Measurements from ENCODE around the gene CHRNA9. TPM values are rescaled to one million over a fixed set of nuclear protein-coding genes. Genes with fewer than 3 reads are reported as not detected.

CHRNA9 gene
- total RNA-seq, 1 donor from 2014 or later, result not detected

DNA sequence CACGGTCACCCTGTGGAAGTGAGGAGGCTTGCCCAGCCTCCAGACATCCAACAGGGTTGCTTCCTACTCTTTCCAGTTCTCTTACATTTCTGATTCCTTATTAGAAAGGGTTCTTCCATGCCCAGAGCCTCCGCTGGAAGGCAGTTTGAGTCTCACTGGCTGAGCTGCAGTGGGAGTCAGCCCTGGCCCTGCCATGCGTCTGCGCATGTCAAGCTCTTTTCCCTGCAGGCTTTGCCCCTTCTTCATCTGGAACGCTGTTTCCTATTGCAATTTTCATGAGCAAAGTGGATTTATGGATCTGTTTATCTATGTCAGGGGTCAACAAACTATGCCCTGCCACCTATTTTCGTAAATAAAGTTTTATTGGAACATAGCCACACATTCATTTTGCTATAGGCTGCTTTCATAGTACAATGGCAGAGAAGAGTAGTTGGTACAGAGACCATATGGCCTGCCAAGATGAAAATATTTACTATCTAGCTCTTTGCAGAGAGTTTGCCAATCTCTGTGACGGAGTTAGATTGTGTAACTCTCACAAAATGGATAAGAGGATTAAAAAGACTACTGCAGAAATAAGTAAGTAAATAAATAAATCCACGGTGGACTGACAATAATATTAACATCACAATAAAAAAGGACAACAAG is 3.9 kb upstream of the CHRNA9 start:
- no peak overlapping the region for H3K4me3 Mint-ChIP-seq (ENCODE audit: low read depth)
- no peak for DNase-seq (ENCODE audit: low spot score)
- no peaks in the 10 kb centered on the region for H3K36me3 Mint-ChIP-seq (ENCODE audit: low read depth)
- H3K27me3 Mint-ChIP-seq (ENCODE audit: low read depth), result peaks cover 24% of the 10 kb centered on the region
- peaks cover 8% of the 10 kb centered on the region for H3K4me1 Mint-ChIP-seq (ENCODE audit: low read depth)
- intact Hi-C loops (cut with micrococcal nuclease), result no loop called here
- H3K27ac Mint-ChIP-seq, result no peak overlapping the region
- no peaks in the 10 kb centered on the region for H3K9me3 Mint-ChIP-seq

DNA sequence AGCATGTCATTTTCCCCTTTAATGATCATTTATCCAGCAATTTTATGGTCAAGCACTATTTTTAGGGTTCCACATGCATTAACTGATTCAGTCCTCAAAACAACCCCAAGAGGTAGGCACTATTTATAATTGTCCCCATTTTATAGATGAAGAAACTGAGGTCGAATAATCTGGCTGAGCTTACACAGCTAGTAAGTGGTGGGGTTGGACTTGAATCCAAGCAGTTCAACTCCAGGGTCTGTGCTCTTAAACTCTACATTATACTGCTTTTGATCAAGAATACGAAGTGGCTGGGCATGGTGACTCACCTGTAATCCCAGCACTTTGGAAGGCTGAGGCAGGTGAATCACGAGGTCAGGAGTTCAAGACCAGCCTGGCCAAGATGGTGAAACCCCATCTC is 3.2 kb upstream of the CHRNA9 start:
- peaks cover 9% of the 10 kb centered on the region for H3K4me1 Mint-ChIP-seq (ENCODE audit: low read depth)
- H3K9me3 Mint-ChIP-seq, result no peaks in the 10 kb centered on the region
- intact Hi-C loops (cut with micrococcal nuclease), result no loop called here
- H3K27me3 Mint-ChIP-seq (ENCODE audit: low read depth), result peaks cover 24% of the 10 kb centered on the region
- H3K27ac Mint-ChIP-seq, result no peak overlapping the region
- no peaks in the 10 kb centered on the region for H3K36me3 Mint-ChIP-seq (ENCODE audit: low read depth)
- H3K4me3 Mint-ChIP-seq (ENCODE audit: low read depth), result no peak overlapping the region
- DNase-seq (ENCODE audit: low spot score), result no peak

DNA sequence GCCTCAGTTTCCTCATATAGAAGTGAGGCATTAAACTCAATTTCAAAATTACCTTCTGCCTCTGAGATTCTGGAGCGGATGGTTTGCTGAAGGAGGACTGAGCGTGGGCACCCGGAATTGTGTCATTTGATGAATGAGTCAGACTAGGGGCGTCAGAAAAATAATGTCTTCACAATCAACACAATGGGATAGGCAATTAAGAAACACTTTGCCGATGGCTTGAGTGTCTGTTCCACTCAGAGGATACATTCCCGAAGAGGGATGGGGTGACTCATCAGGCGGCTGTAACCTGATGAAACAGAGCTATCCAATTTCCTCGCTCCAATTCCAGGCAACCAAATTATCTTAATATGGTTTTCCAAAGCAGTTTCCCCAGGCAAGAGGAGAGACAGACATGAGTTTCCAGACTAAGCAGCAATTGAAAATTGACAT is 1.2 kb upstream of the CHRNA9 start:
- no peaks in the 10 kb centered on the region for H3K9me3 Mint-ChIP-seq
- intact Hi-C loops (cut with micrococcal nuclease), result no loop called here
- no peak overlapping the region for H3K4me3 Mint-ChIP-seq (ENCODE audit: low read depth)
- H3K36me3 Mint-ChIP-seq (ENCODE audit: low read depth), result no peaks in the 10 kb centered on the region
- H3K27ac Mint-ChIP-seq, result no peak overlapping the region
- H3K4me1 Mint-ChIP-seq (ENCODE audit: low read depth), result peaks cover 6% of the 10 kb centered on the region
- peaks cover 19% of the 10 kb centered on the region for H3K27me3 Mint-ChIP-seq (ENCODE audit: low read depth)
- no peak for DNase-seq (ENCODE audit: low spot score)

- no peak for DNase-seq (ENCODE audit: low spot score)
- intact Hi-C loops (cut with micrococcal nuclease), result no loop called here
- Mint-ChIP-seq H3K4me3 (ENCODE audit: low read depth) (no peak overlapping the region), H3K4me1 (ENCODE audit: low read depth) (peaks cover 13% of the 10 kb centered on the region), H3K27ac (no peak overlapping the region), H3K36me3 (ENCODE audit: low read depth) (no peaks in the 10 kb centered on the region), H3K27me3 (ENCODE audit: low read depth) (peaks cover 19% of the 10 kb centered on the region), H3K9me3 (no peaks in the 10 kb centered on the region)
Observed at GRCh38 chr4:40335525-40335894, 377 bp downstream of the CHRNA9 start.

- Mint-ChIP-seq H3K36me3 (ENCODE audit: low read depth) (no peaks in the 10 kb centered on the region), H3K9me3 (peaks cover 2% of the 10 kb centered on the region), H3K27me3 (ENCODE audit: low read depth) (peaks cover 17% of the 10 kb centered on the region), H3K4me3 (ENCODE audit: low read depth) (no peak overlapping the region), H3K27ac (no peak overlapping the region), H3K4me1 (ENCODE audit: low read depth) (peaks cover 14% of the 10 kb centered on the region)
- intact Hi-C loops (cut with micrococcal nuclease), result no loop called here
- DNase-seq (ENCODE audit: low spot score), result no peak
Observed at GRCh38 chr4:40337051-40337450, 1.9 kb downstream of the CHRNA9 start.

DNA sequence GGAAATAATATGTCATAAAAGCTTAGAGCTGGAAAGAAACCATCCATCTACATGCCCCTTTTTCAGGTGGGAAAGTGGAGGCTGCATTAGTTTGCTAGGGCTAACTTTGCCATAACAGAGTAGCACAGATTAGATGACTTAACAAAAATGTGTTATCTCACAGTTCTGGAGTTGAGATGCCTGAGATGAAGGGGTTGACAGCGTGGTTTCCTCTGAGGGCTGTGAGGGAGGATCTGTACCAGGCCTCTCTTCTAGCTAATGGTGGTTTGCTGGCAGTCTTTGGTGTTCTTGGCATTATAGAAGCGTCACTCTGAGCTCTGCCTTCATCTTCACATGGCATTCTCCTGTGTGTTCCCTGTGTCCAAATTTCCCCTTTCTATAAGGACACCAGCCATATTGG is 2.4 kb downstream of the CHRNA9 start:
- no peak for DNase-seq (ENCODE audit: low spot score)
- Mint-ChIP-seq H3K4me1 (ENCODE audit: low read depth) (peaks cover 14% of the 10 kb centered on the region), H3K9me3 (peaks cover 6% of the 10 kb centered on the region), H3K27ac (no peak overlapping the region), H3K36me3 (ENCODE audit: low read depth) (no peaks in the 10 kb centered on the region), H3K27me3 (ENCODE audit: low read depth) (peaks cover 20% of the 10 kb centered on the region), H3K4me3 (ENCODE audit: low read depth) (no peak overlapping the region)
- intact Hi-C loops (cut with micrococcal nuclease), result no loop called here

DNA sequence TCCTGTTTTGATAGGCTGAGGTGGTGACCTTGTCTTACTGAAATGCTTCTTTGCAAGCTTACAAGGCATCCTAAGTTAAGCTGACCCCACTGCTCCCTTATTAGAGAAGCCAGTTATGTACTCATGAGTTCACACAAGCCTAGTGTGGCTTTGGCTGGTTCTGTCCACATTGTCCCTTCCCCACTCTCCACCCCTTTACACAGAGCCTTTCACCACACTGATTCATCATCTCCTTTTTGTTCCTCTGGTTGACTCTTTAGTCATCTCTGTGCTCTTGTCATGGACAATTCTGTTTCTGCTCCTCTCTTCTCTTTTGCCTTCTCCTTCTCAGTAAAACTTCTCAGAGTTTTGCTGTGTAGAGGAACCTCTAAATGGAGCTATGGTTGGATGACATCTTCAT is 4.9 kb downstream of the CHRNA9 start:
- Mint-ChIP-seq H3K4me3 (ENCODE audit: low read depth) (no peak overlapping the region), H3K27me3 (ENCODE audit: low read depth) (peaks cover 13% of the 10 kb centered on the region), H3K27ac (peak overlapping the region; percentile 43), H3K36me3 (ENCODE audit: low read depth) (no peaks in the 10 kb centered on the region), H3K9me3 (peaks cover 20% of the 10 kb centered on the region), H3K4me1 (ENCODE audit: low read depth) (peaks cover 14% of the 10 kb centered on the region)
- intact Hi-C loops (cut with micrococcal nuclease), result no loop called here
- no peak for DNase-seq (ENCODE audit: low spot score)

- Mint-ChIP-seq H3K27me3 (ENCODE audit: low read depth) (peaks cover 4% of the 10 kb centered on the region), H3K9me3 (peaks cover 15% of the 10 kb centered on the region), H3K4me3 (ENCODE audit: low read depth) (no peak overlapping the region), H3K4me1 (ENCODE audit: low read depth) (peaks cover 10% of the 10 kb centered on the region), H3K36me3 (ENCODE audit: low read depth) (no peaks in the 10 kb centered on the region), H3K27ac (no peak overlapping the region)
- DNase-seq (ENCODE audit: low spot score), result no peak
- intact Hi-C loops (cut with micrococcal nuclease), result no loop called here
Observed at GRCh38 chr4:40347472-40347871, 12.3 kb downstream of the CHRNA9 start.

GRCh38 chr4:40348000-40348399 is 12.9 kb downstream of the CHRNA9 start:
- DNase-seq (ENCODE audit: low spot score), result no peak
- peaks cover 9% of the 10 kb centered on the region for H3K9me3 Mint-ChIP-seq
- H3K4me1 Mint-ChIP-seq (ENCODE audit: low read depth), result peaks cover 10% of the 10 kb centered on the region
- no peak overlapping the region for H3K4me3 Mint-ChIP-seq (ENCODE audit: low read depth)
- intact Hi-C loops (cut with micrococcal nuclease), result no loop called here
- peaks cover 1% of the 10 kb centered on the region for H3K27me3 Mint-ChIP-seq (ENCODE audit: low read depth)
- H3K27ac Mint-ChIP-seq, result no peak overlapping the region
- H3K36me3 Mint-ChIP-seq (ENCODE audit: low read depth), result no peaks in the 10 kb centered on the region

- H3K4me3 Mint-ChIP-seq (ENCODE audit: low read depth), result no peak overlapping the region
- H3K36me3 Mint-ChIP-seq (ENCODE audit: low read depth), result no peaks in the 10 kb centered on the region
- peaks cover 1% of the 10 kb centered on the region for H3K27me3 Mint-ChIP-seq (ENCODE audit: low read depth)
- no peaks in the 10 kb centered on the region for H3K9me3 Mint-ChIP-seq
- intact Hi-C loops (cut with micrococcal nuclease), result no loop called here
- H3K4me1 Mint-ChIP-seq (ENCODE audit: low read depth), result peaks cover 10% of the 10 kb centered on the region
- H3K27ac Mint-ChIP-seq, result no peak overlapping the region
- no peak for DNase-seq (ENCODE audit: low spot score)
Observed at GRCh38 chr4:40349561-40350198, 14.5 kb downstream of the CHRNA9 start.

GRCh38 chr4:40350627-40351227 is 15.6 kb downstream of the CHRNA9 start:
- Mint-ChIP-seq H3K27me3 (ENCODE audit: low read depth) (no peaks in the 10 kb centered on the region), H3K4me3 (ENCODE audit: low read depth) (no peak overlapping the region), H3K36me3 (ENCODE audit: low read depth) (no peaks in the 10 kb centered on the region), H3K27ac (no peak overlapping the region), H3K9me3 (no peaks in the 10 kb centered on the region), H3K4me1 (ENCODE audit: low read depth) (peaks cover 10% of the 10 kb centered on the region)
- intact Hi-C loops (cut with micrococcal nuclease), result no loop called here
- no peak for DNase-seq (ENCODE audit: low spot score)

DNA sequence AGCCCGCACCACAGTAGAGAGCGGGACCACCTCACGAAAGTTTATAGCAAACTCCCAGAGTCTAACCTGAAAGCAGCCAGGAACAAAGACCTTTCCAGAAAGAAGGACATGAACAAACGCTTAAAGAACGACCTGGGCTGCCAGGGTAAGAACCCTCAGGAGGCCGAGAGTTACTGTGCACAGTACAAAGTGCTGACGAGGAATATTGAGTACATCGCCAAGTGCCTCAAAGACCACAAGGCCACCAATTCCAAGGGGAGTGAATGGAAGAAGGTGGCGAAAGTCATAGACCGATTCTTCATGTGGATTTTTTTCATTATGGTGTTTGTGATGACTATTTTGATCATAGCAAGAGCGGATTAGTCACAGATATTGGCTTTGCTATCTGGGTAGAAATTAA is 19.0 kb downstream of the CHRNA9 start:
- intact Hi-C loops (cut with micrococcal nuclease), result no loop called here
- Mint-ChIP-seq H3K27me3 (ENCODE audit: low read depth) (no peaks in the 10 kb centered on the region), H3K36me3 (ENCODE audit: low read depth) (no peaks in the 10 kb centered on the region), H3K4me1 (ENCODE audit: low read depth) (peaks cover 10% of the 10 kb centered on the region), H3K9me3 (no peaks in the 10 kb centered on the region), H3K27ac (no peak overlapping the region), H3K4me3 (ENCODE audit: low read depth) (no peak overlapping the region)
- no peak for DNase-seq (ENCODE audit: low spot score)

DNA sequence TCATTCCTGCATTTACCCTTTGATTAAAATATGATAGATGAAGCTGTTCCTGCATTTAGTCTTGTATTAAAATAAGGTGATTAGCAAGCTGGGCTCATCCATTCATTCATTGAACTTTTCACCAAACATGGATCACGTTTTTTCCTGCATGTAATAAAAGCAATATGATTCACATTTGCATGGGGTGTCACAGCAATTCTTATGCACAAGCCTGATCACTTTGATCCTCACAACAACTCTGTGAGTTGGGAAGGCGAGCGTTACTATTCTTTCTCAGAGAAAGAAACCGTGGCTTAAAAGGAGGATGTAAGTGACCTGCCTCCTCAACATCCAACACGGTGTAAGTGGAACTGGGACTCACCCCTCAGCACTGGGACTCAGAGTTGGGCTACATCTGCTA is 20.0 kb downstream of the CHRNA9 start:
- DNase-seq (ENCODE audit: low spot score), result no peak
- Mint-ChIP-seq H3K4me1 (ENCODE audit: low read depth) (peaks cover 2% of the 10 kb centered on the region), H3K36me3 (ENCODE audit: low read depth) (no peaks in the 10 kb centered on the region), H3K4me3 (ENCODE audit: low read depth) (no peak overlapping the region), H3K9me3 (peaks cover 2% of the 10 kb centered on the region), H3K27me3 (ENCODE audit: low read depth) (peaks cover under 1% of the 10 kb centered on the region), H3K27ac (no peak overlapping the region)
- intact Hi-C loops (cut with micrococcal nuclease), result no loop called here
